OCI-LY3 (cell line): ENCODE data around the gene SH2B3.

Experiments used
- H2AFZ ChIP-seq: fragments of 200-600, 300-600 bp; shearing (Covaris generic); 2 replicates; pipeline ENCODE4 v1.6.0; 2014; ENCODE audit warnings: antibody characterized with exemption, low read depth, low read length
- H3K27ac ChIP-seq: fragments of 200-600, 300-600 bp; sonication (generic); 2 replicates; pipeline ENCODE4 v1.5.1; 2014; ENCODE audit warnings: mild to moderate bottlenecking, low read length, moderate library complexity, mixed read lengths
- H3K27me3 ChIP-seq: fragments of 200-600, 300-600 bp; sonication (generic); 2 replicates; pipeline ENCODE4 v1.6.1; 2014; ENCODE audit warnings: low read depth, low read length, mixed read lengths
- H3K36me3 ChIP-seq: fragments of 200-600, 300-600 bp; sonication (generic); replicated peaks from 2 replicates; pipeline ENCODE3; 2014; ENCODE audit warnings: low read depth, low read length, mixed read lengths
- H3K4me1 ChIP-seq: fragments of 300-600, 200-600 bp; sonication (generic); 2 replicates; pipeline ENCODE4 v1.6.1; 2014; ENCODE audit warnings: low read length, mixed read lengths
- H3K4me2 ChIP-seq: fragments of 200-600, 300-600 bp; sonication (generic); 2 replicates; pipeline ENCODE4 v1.6.1; 2014; ENCODE audit warnings: low read length, mixed read lengths
- H3K4me3 ChIP-seq: fragments of 300-600, 200-600 bp; sonication (generic); 2 replicates; pipeline ENCODE4 v1.5.1; 2014; ENCODE audit warnings: antibody characterized with exemption, mild to moderate bottlenecking, low read length, moderate library complexity
- H3K79me2 ChIP-seq: fragments of 300-600, 200-600 bp; shearing (Covaris generic); 2 replicates; pipeline ENCODE4 v1.6.1; 2014; ENCODE audit warnings: mild to moderate bottlenecking, low read length, mixed read lengths
- H3K9ac ChIP-seq: fragments of 300-600, 200-600 bp; shearing (Covaris generic); 2 replicates; pipeline ENCODE4 v1.6.0; 2014; ENCODE audit warnings: mild to moderate bottlenecking, low read length, moderate library complexity
- H3K9me3 ChIP-seq: fragments of 200-600, 300-600 bp; shearing (Covaris generic); 2 replicates; pipeline ENCODE4 v1.6.1; 2014; ENCODE audit warnings: low read length, mixed read lengths; ENCODE audit not compliant: insufficient read depth
- H4K20me1 ChIP-seq: fragments of 200-600, 300-600 bp; sonication (generic); 2 replicates; pipeline ENCODE4 v1.6.1; 2016; ENCODE audit warnings: low read length, mixed read lengths; ENCODE audit not compliant: insufficient read depth
- CTCF ChIP-seq: fragments of 200-600, 300-600 bp; sonication (generic); IDR thresholded peaks from 2 replicates; pipeline ENCODE4 v1.5.1; 2014; ENCODE audit warnings: antibody characterized with exemption, low read length, low read depth
- EZH2phosphoT487 ChIP-seq: fragments of 200-600 bp; shearing (Covaris generic); IDR thresholded peaks from 2 replicates; pipeline ENCODE4 v1.6.1; 2018; ENCODE audit warnings: antibody characterized with exemption, mixed run types, low read depth

Gene SH2B3

GRCh38 chr12:111436811-111437210, 31.1 kb downstream of the SH2B3 start:
- H3K79me2 ChIP-seq: peaks cover 32% of the 10 kb centered on the region
- peaks cover 10% of the 10 kb centered on the region for H3K36me3 ChIP-seq
- no peak overlapping the region for H3K4me2 ChIP-seq
- no peak overlapping the region for H3K9ac ChIP-seq
- H3K9me3 ChIP-seq: no peaks in the 10 kb centered on the region
- H3K4me3 ChIP-seq: no peak overlapping the region
- no peak overlapping the region for H2AFZ ChIP-seq
- TF ChIP-seq CTCF (no peak), EZH2phosphoT487 (no peak)
- peaks cover 28% of the 10 kb centered on the region for H3K27me3 ChIP-seq
- H4K20me1 ChIP-seq: peaks cover 94% of the 10 kb centered on the region
- no peak overlapping the region for H3K27ac ChIP-seq
- H3K4me1 ChIP-seq: peaks cover 37% of the 10 kb centered on the region

DNA sequence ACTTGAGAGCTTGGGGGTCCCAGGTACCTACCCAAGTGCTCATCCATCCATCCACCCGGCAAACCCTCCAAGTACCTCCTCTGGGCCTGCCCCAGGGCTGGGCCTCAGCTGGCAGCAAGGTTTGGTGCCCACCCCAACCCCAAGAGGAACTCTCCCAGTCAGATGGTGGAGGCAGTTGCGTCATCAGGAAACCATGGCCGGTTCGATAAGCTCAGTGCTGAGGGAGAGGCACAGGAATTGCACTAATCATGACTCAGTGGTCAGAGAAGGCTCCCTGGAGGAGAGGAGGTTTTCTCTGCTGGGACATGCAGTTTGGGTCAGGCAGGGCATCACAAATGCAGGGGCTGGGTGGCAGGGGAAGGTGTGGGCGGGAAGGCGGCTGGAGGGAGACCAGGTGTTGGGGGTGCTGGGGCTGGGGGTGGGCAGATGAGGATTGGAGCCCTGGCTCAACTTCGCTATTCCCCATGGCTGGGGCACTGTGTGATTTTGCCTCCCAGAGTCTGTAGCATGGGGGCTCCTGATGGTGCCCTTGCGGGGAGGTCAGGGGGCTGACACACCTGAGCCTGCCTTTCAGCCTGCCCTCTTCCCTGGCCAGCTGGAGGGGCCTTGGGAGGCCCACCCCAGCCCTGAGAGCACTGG, 32.2 kb downstream of the SH2B3 start:
- Histone ChIP-seq H3K9ac (no peak overlapping the region), H2AFZ (no peak overlapping the region), H3K4me1 (peaks cover 40% of the 10 kb centered on the region), H3K9me3 (no peaks in the 10 kb centered on the region), H3K4me3 (no peak overlapping the region), H3K27me3 (peaks cover 18% of the 10 kb centered on the region), H3K36me3 (peaks cover 13% of the 10 kb centered on the region), H4K20me1 (peaks cover 96% of the 10 kb centered on the region), H3K27ac (no peak overlapping the region), H3K4me2 (no peak overlapping the region), H3K79me2 (peaks cover 32% of the 10 kb centered on the region)
- TF ChIP-seq EZH2phosphoT487: no peak
- TF ChIP-seq CTCF: no peak

DNA sequence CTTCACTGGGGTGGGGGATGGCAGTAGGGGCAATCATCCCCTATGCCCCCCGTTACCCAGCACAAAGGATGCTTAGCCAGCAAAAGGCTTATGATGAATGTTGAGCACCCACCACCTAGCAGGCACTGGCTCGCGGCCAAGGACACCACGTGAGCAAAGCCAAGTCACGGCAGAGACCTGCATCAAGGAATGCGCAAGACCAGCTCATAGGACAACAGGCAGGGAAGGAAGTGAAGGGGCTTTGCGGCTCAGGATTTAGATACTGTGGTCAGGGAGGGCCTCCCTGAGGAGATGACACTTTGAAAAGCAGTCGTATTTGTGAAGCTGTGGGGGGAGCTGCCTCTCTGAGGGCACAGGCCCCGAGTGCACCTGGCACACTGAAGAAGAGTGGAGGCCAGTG, 32.8 kb downstream of the SH2B3 start:
- Histone ChIP-seq H4K20me1 (peaks cover 96% of the 10 kb centered on the region), H3K9ac (no peak overlapping the region), H2AFZ (no peak overlapping the region), H3K9me3 (no peaks in the 10 kb centered on the region), H3K36me3 (peaks cover 14% of the 10 kb centered on the region), H3K4me1 (peaks cover 43% of the 10 kb centered on the region), H3K79me2 (peaks cover 32% of the 10 kb centered on the region), H3K27me3 (peaks cover 20% of the 10 kb centered on the region), H3K4me3 (no peak overlapping the region), H3K4me2 (no peak overlapping the region), H3K27ac (no peak overlapping the region)
- TF ChIP-seq CTCF (no peak), EZH2phosphoT487 (no peak)

DNA sequence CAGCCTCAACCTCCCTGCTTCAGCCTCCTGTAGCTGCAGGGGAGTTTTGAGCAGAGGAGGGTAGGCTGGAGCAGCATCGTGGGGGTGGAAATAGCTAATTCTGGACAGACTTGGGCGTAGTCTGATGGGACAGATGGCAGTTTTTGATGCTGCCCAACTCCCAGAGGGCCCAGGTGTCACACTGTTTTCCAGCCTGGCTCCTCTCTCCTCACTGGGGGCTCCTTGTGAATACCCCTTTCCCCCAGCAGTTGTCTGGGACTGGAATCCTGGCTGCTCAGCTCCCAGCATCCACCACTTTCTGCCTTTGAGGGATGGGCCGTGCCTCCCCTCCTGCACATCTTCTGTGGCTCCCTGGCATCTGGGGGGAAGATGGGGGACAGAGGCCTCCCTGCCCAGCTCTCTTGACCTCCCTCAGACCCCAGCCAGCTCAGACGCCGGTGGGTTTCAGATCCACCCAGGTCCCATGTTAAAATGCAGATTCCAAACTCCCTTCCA, 34.0 kb downstream of the SH2B3 start:
- H3K9me3 ChIP-seq: no peaks in the 10 kb centered on the region
- no peak overlapping the region for H3K4me2 ChIP-seq
- peaks cover 96% of the 10 kb centered on the region for H4K20me1 ChIP-seq
- peaks cover 11% of the 10 kb centered on the region; the same call in 1 of the 2 replicates for H3K27me3 ChIP-seq
- no peak overlapping the region for H3K9ac ChIP-seq
- H3K4me1 ChIP-seq: peaks cover 43% of the 10 kb centered on the region
- no peak overlapping the region for H3K27ac ChIP-seq
- no peak for TF ChIP-seq CTCF
- H3K4me3 ChIP-seq: no peak overlapping the region
- H3K79me2 ChIP-seq: peaks cover 33% of the 10 kb centered on the region
- peaks cover 21% of the 10 kb centered on the region for H3K36me3 ChIP-seq
- H2AFZ ChIP-seq: no peak overlapping the region
